Uterus (tissue), 2 donors: Measurements from ENCODE around the gene CYSLTR1.

Experiments used
- POLR2A ChIP-seq, 2 donors: fragments of 450-650 bp; IDR thresholded peaks; one replicate each; pipeline ENCODE4 v1.6.1; 2016; ENCODE audit warnings: antibody characterized with exemption in 2 of 2, mild to moderate bottlenecking in 1 of 2, moderate library complexity in 1 of 2
- TF ChIP-seq, protein P1 (sequence below), 4 experiments: fragments of 200-600 bp in 2 of 4; fragments of 450-650 bp in 2 of 4; sonication (generic) in 2 of 4; IDR thresholded peaks; one replicate each; pipeline ENCODE4 v1.5.1; 2016 to 2019; ENCODE audit warnings: antibody characterized with exemption in 4 of 4, mild to moderate bottlenecking in 2 of 4, moderate library complexity in 1 of 4

DNA sequence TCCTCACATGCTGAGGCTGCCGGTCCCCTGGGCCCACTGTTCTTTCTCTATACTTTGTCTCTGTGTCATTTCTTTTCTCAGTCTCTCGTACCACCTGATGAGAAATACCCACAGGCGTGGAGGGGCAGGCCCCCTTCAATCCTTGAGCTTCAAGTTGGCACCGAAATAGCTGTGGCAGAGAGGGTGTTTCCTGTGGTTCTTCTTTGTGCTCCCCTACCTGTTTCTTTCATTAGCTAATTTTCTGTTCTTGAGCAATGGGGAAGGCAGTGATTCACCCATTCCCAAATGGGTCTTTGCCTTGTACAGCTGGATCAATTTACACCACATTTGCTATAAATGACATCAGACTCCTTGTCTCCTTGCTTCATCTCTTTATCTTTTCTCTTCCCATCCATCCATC is 2.1 kb upstream of the CYSLTR1 start:
- TF ChIP-seq POLR2A (IDR thresholded peaks at IDR 0.05) = no peak
- TF ChIP-seq, protein P1, sequence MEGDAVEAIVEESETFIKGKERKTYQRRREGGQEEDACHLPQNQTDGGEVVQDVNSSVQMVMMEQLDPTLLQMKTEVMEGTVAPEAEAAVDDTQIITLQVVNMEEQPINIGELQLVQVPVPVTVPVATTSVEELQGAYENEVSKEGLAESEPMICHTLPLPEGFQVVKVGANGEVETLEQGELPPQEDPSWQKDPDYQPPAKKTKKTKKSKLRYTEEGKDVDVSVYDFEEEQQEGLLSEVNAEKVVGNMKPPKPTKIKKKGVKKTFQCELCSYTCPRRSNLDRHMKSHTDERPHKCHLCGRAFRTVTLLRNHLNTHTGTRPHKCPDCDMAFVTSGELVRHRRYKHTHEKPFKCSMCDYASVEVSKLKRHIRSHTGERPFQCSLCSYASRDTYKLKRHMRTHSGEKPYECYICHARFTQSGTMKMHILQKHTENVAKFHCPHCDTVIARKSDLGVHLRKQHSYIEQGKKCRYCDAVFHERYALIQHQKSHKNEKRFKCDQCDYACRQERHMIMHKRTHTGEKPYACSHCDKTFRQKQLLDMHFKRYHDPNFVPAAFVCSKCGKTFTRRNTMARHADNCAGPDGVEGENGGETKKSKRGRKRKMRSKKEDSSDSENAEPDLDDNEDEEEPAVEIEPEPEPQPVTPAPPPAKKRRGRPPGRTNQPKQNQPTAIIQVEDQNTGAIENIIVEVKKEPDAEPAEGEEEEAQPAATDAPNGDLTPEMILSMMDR (IDR thresholded peaks at IDR 0.05) = no peak
